Umbilical cord (tissue), 2 donors: ENCODE results near the gene GPC5. TPM values are rescaled to one million over a fixed set of nuclear protein-coding genes. Genes with fewer than 3 reads are reported as not detected.
"Not testable (repeated sequence)": the region's sequence is repeated elsewhere in the genome, so short reads cannot be mapped to it uniquely, and the experiment has no call there.

ENCODE experiments used
- DNase-seq: peaks from one replicate; pipeline ENCODE4 v3.0.0-alpha.2; 2015; ENCODE audit warnings: low spot score
- total RNA-seq: library from RNA; depleted of rRNA; stranded (reverse); fragments of >200 nt; gene quantifications from one replicate; pipeline ENCODE4 v1.2.3, GENCODE V29; 2014; ENCODE audit warnings: low replicate concordance; ENCODE audit not compliant: insufficient read depth

GPC5 gene
- total RNA-seq, 1 donor from 2014 or later, result 1.4 TPM

GRCh38 chr13:91771229-91771628, 372.8 kb downstream of the GPC5 start:
- DNase-seq, result no peak

GRCh38 chr13:91773591-91774227, 375.3 kb downstream of the GPC5 start:
- no peak for DNase-seq

GRCh38 chr13:91774397-91774796, 376.0 kb downstream of the GPC5 start:
- DNase-seq, result no peak

- no peak for DNase-seq
Observed at GRCh38 chr13:91776611-91777193, 378.3 kb downstream of the GPC5 start.

- no peak for DNase-seq
Observed at GRCh38 chr13:91778123-91778522, 379.7 kb downstream of the GPC5 start.

GRCh38 chr13:91781982-91782691, 383.7 kb downstream of the GPC5 start:
- DNase-seq, result peak; percentile 58

GRCh38 chr13:91785431-91786119, 387.2 kb downstream of the GPC5 start:
- peak; percentile 14 for DNase-seq

GRCh38 chr13:91792054-91792453, 393.6 kb downstream of the GPC5 start:
- DNase-seq, result no peak

- DNase-seq, result no peak
Observed at GRCh38 chr13:91797567-91797966, 399.1 kb downstream of the GPC5 start.

- DNase-seq, result not testable (repeated sequence)
Observed at GRCh38 chr13:91798338-91798737, 399.9 kb downstream of the GPC5 start.

- not testable (repeated sequence) for DNase-seq
Observed at GRCh38 chr13:91801772-91802171, 403.4 kb downstream of the GPC5 start.

GRCh38 chr13:91802957-91803356, 404.5 kb downstream of the GPC5 start:
- DNase-seq, result no peak

GRCh38 chr13:91804724-91805123, 406.3 kb downstream of the GPC5 start:
- DNase-seq, result peak; percentile 59

GRCh38 chr13:91805605-91806004, 407.2 kb downstream of the GPC5 start:
- peak; percentile 45 for DNase-seq

GRCh38 chr13:91809161-91809560, 410.7 kb downstream of the GPC5 start:
- DNase-seq, result no peak

- peak; percentile 81 for DNase-seq
Observed at GRCh38 chr13:91813253-91813652, 414.8 kb downstream of the GPC5 start.

- peak; percentile 31 for DNase-seq
Observed at GRCh38 chr13:91816263-91816807, 417.9 kb downstream of the GPC5 start.

- peak; percentile 71 for DNase-seq
Observed at GRCh38 chr13:91817250-91817649, 418.8 kb downstream of the GPC5 start.

GRCh38 chr13:91824416-91824815, 426.0 kb downstream of the GPC5 start:
- DNase-seq, result no peak

GRCh38 chr13:91825516-91825915, 427.1 kb downstream of the GPC5 start:
- DNase-seq, result no peak

- no peak for DNase-seq
Observed at GRCh38 chr13:91836553-91836952, 438.1 kb downstream of the GPC5 start.

GRCh38 chr13:91845612-91846011, 447.2 kb downstream of the GPC5 start:
- DNase-seq, result no peak
